ENCODE data around the gene CFDP1.
A peak's percentile ranks its signal among the peaks of the same experiment; 100 is the strongest.

CFDP1 gene

DNA sequence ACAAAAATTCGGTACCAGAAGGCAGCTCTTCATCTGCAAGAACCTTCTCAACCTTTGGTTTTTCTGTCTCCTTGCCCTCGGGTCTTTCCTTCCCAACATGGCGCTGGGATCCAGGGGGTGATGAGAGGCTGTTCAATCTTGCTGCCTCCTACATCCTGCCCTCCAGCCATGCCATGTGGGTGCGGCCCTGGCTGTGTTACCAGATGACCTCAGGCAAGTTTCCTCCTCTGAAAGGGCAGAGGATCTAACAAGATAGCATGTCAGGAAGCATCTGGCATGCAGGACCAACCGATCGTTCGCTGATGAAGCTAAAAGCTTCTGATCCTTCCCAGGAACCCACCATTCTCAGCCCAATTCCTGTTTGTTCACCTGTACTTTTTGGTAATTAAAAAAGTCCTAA, 145.1 kb downstream of the CFDP1 start:
- no peak overlapping the region for H3K27ac ChIP-seq (replicated peaks; ENCODE audit: low read length)
- H3K4me2 ChIP-seq (ENCODE audit: insufficient read depth, low read length, poor library complexity, severe bottlenecking) = no peak overlapping the region
- no CpG with 5 or more reads among the region's 7 CpGs for WGBS, 2 donors (ENCODE audit: extremely low coverage in 2 of 2, insufficient read length in 2 of 2, insufficient replicate concordance in 1 of 2)
- no peak overlapping the region for H4K8ac ChIP-seq (ENCODE audit: low read depth, low read length)
- no peaks in the 10 kb centered on the region for H3K27me3 ChIP-seq (ENCODE audit: control insufficient read depth in 3 of 3, insufficient read depth in 3 of 3, low read depth in 1 of 3, low read length in 3 of 3)
- no peak overlapping the region for H2BK5ac ChIP-seq (ENCODE audit: low read length)
- no peak overlapping the region for H2BK12ac ChIP-seq (ENCODE audit: low read length)
- H2AFZ ChIP-seq (ENCODE audit: low read length) = no peak overlapping the region
- no peak overlapping the region for H2BK120ac ChIP-seq (ENCODE audit: low read depth, low read length)
- H3K79me1 ChIP-seq (ENCODE audit: low read depth, low read length) = no peaks in the 10 kb centered on the region
- H4K91ac ChIP-seq (ENCODE audit: low read depth, low read length, poor library complexity) = no peak overlapping the region
- no peak overlapping the region for H2AK5ac ChIP-seq (ENCODE audit: low read depth, low read length)
- no peak overlapping the region for H3K4me3 ChIP-seq (ENCODE audit: low read length in 2 of 2)
- H3K4me1 ChIP-seq (ENCODE audit: control insufficient read depth in 2 of 2, insufficient read depth in 1 of 2, low read depth in 1 of 2, low read length in 2 of 2) = peaks cover 6 to 10% of the 10 kb centered on the region in 2 donors
- no peak overlapping the region for H3K18ac ChIP-seq (ENCODE audit: low read length)
- H2BK15ac ChIP-seq (ENCODE audit: low read length) = no peak overlapping the region
- H3K9ac ChIP-seq (ENCODE audit: low read depth, low read length, poor library complexity) = no peak overlapping the region
- H3K14ac ChIP-seq (ENCODE audit: low read length) = peak overlapping the region; percentile 15
- H3K9me3 ChIP-seq (replicated peaks in 1 of 2; ENCODE audit: control insufficient read depth in 2 of 2, insufficient read depth in 1 of 2, low read depth in 1 of 2, low read length in 2 of 2) = no peaks in the 10 kb centered on the region
- no peak overlapping the region for H3K4ac ChIP-seq (ENCODE audit: low read length)
- DNase-seq (ENCODE audit: low spot score) = no peak
- H3K36me3 ChIP-seq (replicated peaks in 1 of 2; ENCODE audit: control insufficient read depth in 2 of 2, insufficient read depth in 2 of 2, low read length in 2 of 2) = peaks cover 12 to 64% of the 10 kb centered on the region in 2 donors
- H3K23ac ChIP-seq (ENCODE audit: low read depth, low read length, poor library complexity) = no peak overlapping the region

DNA sequence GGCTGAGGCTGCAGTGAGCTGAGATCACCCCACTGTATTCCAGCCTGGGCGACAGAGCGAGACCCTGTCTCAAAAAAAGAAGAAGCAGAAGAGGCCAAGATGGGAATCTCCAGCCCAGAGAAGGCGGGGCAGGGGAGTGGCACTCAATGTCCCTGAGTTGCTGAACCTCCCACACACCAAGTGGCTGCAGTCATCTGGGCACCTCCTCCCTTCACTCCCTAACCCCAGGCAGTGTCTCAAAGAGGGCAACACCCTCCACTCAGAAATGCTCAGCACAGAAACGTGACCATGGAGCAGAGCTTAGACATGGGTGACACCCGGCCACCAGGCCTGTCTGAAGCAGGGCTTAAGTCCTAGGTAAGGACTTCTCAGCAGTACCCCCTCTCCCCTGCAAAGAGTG, 145.6 kb downstream of the CFDP1 start:
- Histone ChIP-seq H2BK5ac (ENCODE audit: low read length) (no peak overlapping the region), H3K14ac (ENCODE audit: low read length) (no peak overlapping the region), H3K27ac (replicated peaks; ENCODE audit: low read length) (no peak overlapping the region), H3K9ac (ENCODE audit: low read depth, low read length, poor library complexity) (no peak overlapping the region), H3K18ac (ENCODE audit: low read length) (no peak overlapping the region), H3K36me3 (replicated peaks in 1 of 2; ENCODE audit: control insufficient read depth in 2 of 2, insufficient read depth in 2 of 2, low read length in 2 of 2) (peaks cover 11 to 59% of the 10 kb centered on the region in 2 donors), H2BK15ac (ENCODE audit: low read length) (no peak overlapping the region), H3K4me2 (ENCODE audit: insufficient read depth, low read length, poor library complexity, severe bottlenecking) (no peak overlapping the region), H3K9me3 (replicated peaks in 1 of 2; ENCODE audit: control insufficient read depth in 2 of 2, insufficient read depth in 1 of 2, low read depth in 1 of 2, low read length in 2 of 2) (no peaks in the 10 kb centered on the region), H2AK5ac (ENCODE audit: low read depth, low read length) (no peak overlapping the region), H3K23ac (ENCODE audit: low read depth, low read length, poor library complexity) (no peak overlapping the region), H3K27me3 (ENCODE audit: control insufficient read depth in 3 of 3, insufficient read depth in 3 of 3, low read depth in 1 of 3, low read length in 3 of 3) (peaks cover 0 to under 1% (median 0%) of the 10 kb centered on the region in 3 experiments), H4K91ac (ENCODE audit: low read depth, low read length, poor library complexity) (no peak overlapping the region), H2AFZ (ENCODE audit: low read length) (no peak overlapping the region), H3K4me1 (ENCODE audit: control insufficient read depth in 2 of 2, insufficient read depth in 1 of 2, low read depth in 1 of 2, low read length in 2 of 2) (peaks cover 6 to 9% of the 10 kb centered on the region in 2 donors), H3K4me3 (ENCODE audit: low read length in 2 of 2) (no peak overlapping the region), H3K79me1 (ENCODE audit: low read depth, low read length) (no peaks in the 10 kb centered on the region), H4K8ac (ENCODE audit: low read depth, low read length) (no peak overlapping the region), H3K4ac (ENCODE audit: low read length) (no peak overlapping the region), H2BK120ac (ENCODE audit: low read depth, low read length) (no peak overlapping the region), H2BK12ac (ENCODE audit: low read length) (no peak overlapping the region)
- no CpG with 5 or more reads among the region's 5 CpGs for WGBS, 2 donors (ENCODE audit: extremely low coverage in 2 of 2, insufficient read length in 2 of 2, insufficient replicate concordance in 1 of 2)
- DNase-seq (ENCODE audit: low spot score) = no peak

- no CpG with 5 or more reads among the region's 6 CpGs for WGBS, 2 donors (ENCODE audit: extremely low coverage in 2 of 2, insufficient read length in 2 of 2, insufficient replicate concordance in 1 of 2)
- Histone ChIP-seq H2BK5ac (ENCODE audit: low read length) (no peak overlapping the region), H3K4me3 (ENCODE audit: low read length in 2 of 2) (no peak overlapping the region), H2BK12ac (ENCODE audit: low read length) (no peak overlapping the region), H3K4me1 (ENCODE audit: control insufficient read depth in 2 of 2, insufficient read depth in 1 of 2, low read depth in 1 of 2, low read length in 2 of 2) (peaks cover 6 to 14% of the 10 kb centered on the region in 2 donors), H3K27me3 (ENCODE audit: control insufficient read depth in 3 of 3, insufficient read depth in 3 of 3, low read depth in 1 of 3, low read length in 3 of 3) (peaks cover 0 to 1% (median 0%) of the 10 kb centered on the region in 3 experiments), H3K14ac (ENCODE audit: low read length) (no peak overlapping the region), H2AK5ac (ENCODE audit: low read depth, low read length) (no peak overlapping the region), H3K18ac (ENCODE audit: low read length) (no peak overlapping the region), H2BK15ac (ENCODE audit: low read length) (no peak overlapping the region), H3K27ac (replicated peaks; ENCODE audit: low read length) (no peak overlapping the region), H3K79me1 (ENCODE audit: low read depth, low read length) (no peaks in the 10 kb centered on the region), H3K4me2 (ENCODE audit: insufficient read depth, low read length, poor library complexity, severe bottlenecking) (no peak overlapping the region), H2BK120ac (ENCODE audit: low read depth, low read length) (no peak overlapping the region), H2AFZ (ENCODE audit: low read length) (no peak overlapping the region), H3K4ac (ENCODE audit: low read length) (no peak overlapping the region), H3K36me3 (replicated peaks in 1 of 2; ENCODE audit: control insufficient read depth in 2 of 2, insufficient read depth in 2 of 2, low read length in 2 of 2) (peaks cover 10 to 46% of the 10 kb centered on the region in 2 donors), H4K91ac (ENCODE audit: low read depth, low read length, poor library complexity) (no peak overlapping the region), H3K9ac (ENCODE audit: low read depth, low read length, poor library complexity) (no peak overlapping the region), H3K9me3 (replicated peaks in 1 of 2; ENCODE audit: control insufficient read depth in 2 of 2, insufficient read depth in 1 of 2, low read depth in 1 of 2, low read length in 2 of 2) (no peaks in the 10 kb centered on the region), H4K8ac (ENCODE audit: low read depth, low read length) (no peak overlapping the region), H3K23ac (ENCODE audit: low read depth, low read length, poor library complexity) (no peak overlapping the region)
- no peak for DNase-seq (ENCODE audit: low spot score)
Measured at GRCh38 chr16:75286389-75286788, 146.9 kb downstream of the CFDP1 start.

DNA sequence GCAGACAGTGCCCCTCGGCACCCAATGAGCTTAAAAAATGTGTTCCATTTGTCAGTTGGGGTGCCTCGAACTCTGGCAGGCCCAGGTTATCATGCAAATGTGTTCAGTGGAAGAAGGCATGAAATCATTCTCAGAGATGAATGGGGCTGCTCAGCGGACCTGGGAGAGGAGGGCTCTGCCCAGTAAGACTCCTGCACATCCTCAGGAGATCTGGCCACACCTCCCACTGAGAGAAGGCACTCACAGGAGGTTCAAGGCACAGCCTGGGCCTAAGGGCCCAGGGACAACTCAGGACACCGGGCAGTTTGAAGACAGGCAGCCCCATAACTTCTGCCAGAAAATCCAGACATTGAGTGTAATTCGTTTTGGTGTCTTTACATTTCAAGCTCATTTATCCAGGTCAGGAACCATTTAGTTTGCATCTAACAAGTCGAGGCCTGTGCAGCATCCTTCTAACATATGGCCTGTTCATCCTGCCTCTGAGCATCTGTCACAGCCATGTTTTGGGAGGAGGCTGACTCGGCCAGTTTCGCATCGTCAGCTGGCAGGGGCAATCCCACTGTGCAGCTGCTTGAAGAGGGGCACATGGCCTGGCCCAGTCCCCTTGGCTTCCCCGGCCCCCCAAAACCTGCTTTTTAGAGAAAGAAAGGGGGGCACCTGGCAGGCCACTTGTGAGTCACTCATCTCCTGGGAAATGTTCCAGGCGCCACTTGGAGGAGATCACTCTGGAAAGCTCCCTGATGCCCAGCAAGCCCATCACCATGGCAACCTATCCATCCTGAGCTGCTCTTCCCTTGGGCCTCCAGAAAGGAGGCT, 150.6 kb downstream of the CFDP1 start:
- no peak for DNase-seq (ENCODE audit: low spot score)
- H3K79me1 ChIP-seq (ENCODE audit: low read depth, low read length) = no peaks in the 10 kb centered on the region
- no peak overlapping the region for H3K23ac ChIP-seq (ENCODE audit: low read depth, low read length, poor library complexity)
- H2AK5ac ChIP-seq (ENCODE audit: low read depth, low read length) = no peak overlapping the region
- H2BK120ac ChIP-seq (ENCODE audit: low read depth, low read length) = no peak overlapping the region
- no CpG with 5 or more reads among the region's 11 CpGs for WGBS, 2 donors (ENCODE audit: extremely low coverage in 2 of 2, insufficient read length in 2 of 2, insufficient replicate concordance in 1 of 2)
- H3K4me1 ChIP-seq (ENCODE audit: control insufficient read depth in 2 of 2, insufficient read depth in 1 of 2, low read depth in 1 of 2, low read length in 2 of 2) = peaks cover 4 to 13% of the 10 kb centered on the region in 2 donors
- H3K27ac ChIP-seq (replicated peaks; ENCODE audit: low read length) = no peak overlapping the region
- H2BK15ac ChIP-seq (ENCODE audit: low read length) = no peak overlapping the region
- no peak overlapping the region for H3K14ac ChIP-seq (ENCODE audit: low read length)
- H2BK5ac ChIP-seq (ENCODE audit: low read length) = no peak overlapping the region
- H3K18ac ChIP-seq (ENCODE audit: low read length) = no peak overlapping the region
- no peak overlapping the region for H3K4me2 ChIP-seq (ENCODE audit: insufficient read depth, low read length, poor library complexity, severe bottlenecking)
- no peak overlapping the region for H3K4ac ChIP-seq (ENCODE audit: low read length)
- peaks cover 3 to 12% of the 10 kb centered on the region in 2 donors for H3K36me3 ChIP-seq (replicated peaks in 1 of 2; ENCODE audit: control insufficient read depth in 2 of 2, insufficient read depth in 2 of 2, low read length in 2 of 2)
- no peak overlapping the region for H3K9ac ChIP-seq (ENCODE audit: low read depth, low read length, poor library complexity)
- H4K8ac ChIP-seq (ENCODE audit: low read depth, low read length) = no peak overlapping the region
- peaks cover 0 to 1% (median 0%) of the 10 kb centered on the region in 3 experiments for H3K27me3 ChIP-seq (ENCODE audit: control insufficient read depth in 3 of 3, insufficient read depth in 3 of 3, low read depth in 1 of 3, low read length in 3 of 3)
- no peak overlapping the region for H2BK12ac ChIP-seq (ENCODE audit: low read length)
- H3K9me3 ChIP-seq (replicated peaks in 1 of 2; ENCODE audit: control insufficient read depth in 2 of 2, insufficient read depth in 1 of 2, low read depth in 1 of 2, low read length in 2 of 2) = no peaks in the 10 kb centered on the region
- H2AFZ ChIP-seq (ENCODE audit: low read length) = no peak overlapping the region
- H3K4me3 ChIP-seq (ENCODE audit: low read length in 2 of 2) = no peak overlapping the region
- no peak overlapping the region for H4K91ac ChIP-seq (ENCODE audit: low read depth, low read length, poor library complexity)

All from neuronal stem cell (in vitro differentiated cells).